Measurements from ENCODE around the gene FSTL4.

FSTL4 gene

DNA sequence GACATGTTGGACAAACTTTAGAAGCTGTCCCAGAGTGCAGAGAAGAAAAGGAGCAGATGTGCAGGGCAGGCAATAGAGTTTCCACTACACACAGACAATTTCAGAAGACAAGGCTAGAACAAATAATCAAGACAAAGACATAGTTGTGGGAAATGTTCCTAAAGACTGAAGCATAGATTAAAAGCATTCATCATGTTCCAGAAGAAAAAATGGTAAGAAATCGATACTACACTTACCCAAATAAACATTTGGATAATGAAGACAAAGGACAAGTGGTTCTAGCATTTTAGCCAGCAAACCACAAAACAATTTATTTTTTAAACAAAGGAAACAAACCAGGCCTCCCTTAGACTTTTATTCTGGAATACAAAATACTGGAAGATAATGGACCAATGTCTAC lies 97.9 kb downstream of the FSTL4 start:
- no peak for DNase-seq (ENCODE audit: low read depth in 2 of 2)

DNA sequence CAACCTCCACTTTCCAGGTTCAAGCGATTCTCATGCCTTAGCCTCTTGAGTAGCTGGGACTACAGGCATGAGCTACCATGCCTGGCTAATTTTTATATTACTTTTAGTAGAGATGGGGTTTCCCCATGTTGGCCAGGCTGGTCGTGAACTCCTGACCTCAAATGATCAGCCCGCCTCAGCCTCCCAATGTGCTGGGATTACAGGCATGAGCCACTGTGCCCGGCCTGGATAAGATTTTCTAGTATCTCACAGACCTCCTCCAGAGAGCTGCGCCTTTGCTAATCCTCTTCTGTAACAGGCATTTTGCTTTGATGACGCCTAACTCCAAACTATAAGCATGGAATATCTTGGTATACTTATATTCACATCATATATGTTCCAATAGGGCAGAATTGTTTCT lies 99.4 kb downstream of the FSTL4 start:
- no peak for DNase-seq (ENCODE audit: low read depth in 2 of 2)

DNA sequence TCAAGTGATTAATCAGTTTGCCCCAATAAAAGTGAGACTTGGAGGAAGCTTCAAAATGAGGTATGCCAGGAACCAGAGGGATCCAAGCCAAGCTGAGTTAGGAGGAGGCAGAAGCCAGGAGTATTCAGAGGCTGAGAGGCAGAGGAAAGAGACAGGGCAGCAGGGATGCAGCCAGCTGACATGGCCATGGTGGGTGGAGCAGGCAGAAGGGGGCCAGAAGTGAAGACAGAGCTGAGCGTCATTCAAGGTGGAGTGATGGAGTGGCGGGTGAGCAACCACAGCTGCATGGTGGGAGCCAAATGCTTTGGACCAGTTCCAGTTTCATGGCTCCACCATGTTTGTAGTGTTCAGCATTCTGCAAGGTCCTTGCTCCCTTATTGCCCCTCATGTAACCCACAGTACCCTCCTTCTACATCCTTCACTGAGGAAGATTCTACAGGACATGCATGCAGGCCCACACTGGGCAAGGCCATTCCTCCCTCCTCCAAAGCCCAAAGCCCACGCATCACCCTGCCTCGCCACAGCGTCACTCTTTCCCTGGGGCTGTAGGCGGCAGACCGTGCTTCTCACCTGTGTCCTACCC lies 100.6 kb downstream of the FSTL4 start:
- no peak for DNase-seq (ENCODE audit: low read depth in 2 of 2)

DNA sequence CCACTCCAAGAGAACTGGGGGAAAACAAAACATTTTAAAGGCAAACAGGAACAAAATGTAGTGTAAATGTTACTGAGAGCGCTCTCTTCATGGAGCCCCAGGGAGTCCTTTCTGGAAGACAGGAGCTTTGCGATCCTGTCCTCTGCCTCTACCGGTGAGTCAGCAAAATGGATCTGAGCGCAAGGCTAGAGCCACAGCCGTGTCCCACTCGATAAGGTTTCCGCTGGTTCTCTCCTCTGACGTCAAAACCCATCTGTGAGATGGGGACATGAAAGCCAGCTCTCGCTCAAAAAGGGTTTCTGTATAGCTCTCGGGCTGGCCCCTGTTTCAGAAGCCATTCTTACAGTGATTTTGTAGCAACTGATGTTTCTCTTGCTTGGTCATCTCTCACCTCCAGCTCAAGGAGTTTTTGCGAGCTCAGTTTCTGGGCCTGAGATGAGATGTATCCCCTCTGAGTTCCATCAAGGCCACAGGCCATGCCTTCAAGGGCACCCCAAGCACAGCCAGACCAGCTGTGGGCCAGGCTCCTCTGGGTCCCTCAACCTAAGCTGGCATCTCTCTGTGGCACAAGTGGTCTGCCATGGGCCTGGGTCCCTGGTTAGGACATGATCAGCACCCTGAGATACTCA lies 101.6 kb downstream of the FSTL4 start:
- no peak for DNase-seq (ENCODE audit: low read depth in 2 of 2)

DNA sequence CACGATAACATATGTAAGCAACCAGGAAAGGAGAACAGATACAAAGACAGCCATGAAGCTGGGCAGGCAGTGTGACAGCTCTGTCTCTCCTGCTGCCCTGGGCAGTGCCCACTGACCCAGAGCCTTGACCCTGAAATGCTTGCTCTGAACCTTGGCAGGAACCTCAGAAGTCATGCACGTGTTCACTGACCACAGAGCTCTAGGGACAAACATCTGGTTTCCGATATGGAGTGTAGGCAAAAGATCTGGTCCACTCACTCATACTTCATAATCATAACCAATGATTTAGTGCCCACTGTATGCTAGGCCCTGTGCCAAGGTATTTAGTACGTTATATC lies 102.6 kb downstream of the FSTL4 start:
- no peak for DNase-seq (ENCODE audit: low read depth in 2 of 2)

DNA sequence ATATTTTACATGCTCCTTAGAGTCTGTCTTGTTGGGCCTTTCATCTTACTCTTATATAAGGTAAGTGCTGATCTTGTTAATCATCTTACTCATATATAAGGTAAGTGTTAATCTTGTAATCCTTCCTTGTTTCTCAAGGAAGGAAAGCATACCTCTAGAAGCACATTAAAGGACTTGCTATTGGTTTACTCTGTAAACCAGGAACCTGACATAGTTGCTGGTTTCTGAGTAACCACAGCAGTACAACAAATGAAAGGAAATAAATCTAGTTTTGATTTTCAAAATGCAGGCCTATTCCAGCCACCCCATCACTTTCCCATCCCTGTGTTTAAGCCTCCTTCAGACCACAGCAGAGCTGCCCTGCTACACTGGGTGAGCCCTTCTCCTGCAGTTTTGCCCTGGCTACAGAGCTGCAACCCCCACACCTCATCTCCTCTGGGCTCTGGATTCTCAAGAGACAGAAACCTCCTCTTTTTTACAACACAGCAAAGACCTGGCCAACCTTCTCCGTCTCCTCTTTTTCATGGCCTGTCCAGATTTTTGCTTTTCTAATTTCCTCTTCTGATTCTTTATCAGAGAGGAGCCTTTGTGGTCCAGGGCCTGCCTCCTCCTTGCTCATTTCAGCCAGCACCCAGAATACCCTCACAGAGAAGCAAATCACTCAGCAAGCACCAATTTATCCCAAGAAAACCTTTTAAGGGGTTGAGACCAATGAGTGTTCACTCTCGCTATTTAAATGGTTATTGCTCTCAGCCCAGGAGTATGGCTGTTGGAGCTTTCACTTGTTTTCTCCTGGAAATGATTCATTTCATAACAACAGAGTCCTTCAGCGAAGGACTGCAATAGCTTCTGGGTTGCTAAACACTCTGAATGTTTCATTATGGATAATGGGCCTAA lies 103.2 kb downstream of the FSTL4 start:
- DNase-seq (ENCODE audit: low read depth in 2 of 2) = no peak

DNA sequence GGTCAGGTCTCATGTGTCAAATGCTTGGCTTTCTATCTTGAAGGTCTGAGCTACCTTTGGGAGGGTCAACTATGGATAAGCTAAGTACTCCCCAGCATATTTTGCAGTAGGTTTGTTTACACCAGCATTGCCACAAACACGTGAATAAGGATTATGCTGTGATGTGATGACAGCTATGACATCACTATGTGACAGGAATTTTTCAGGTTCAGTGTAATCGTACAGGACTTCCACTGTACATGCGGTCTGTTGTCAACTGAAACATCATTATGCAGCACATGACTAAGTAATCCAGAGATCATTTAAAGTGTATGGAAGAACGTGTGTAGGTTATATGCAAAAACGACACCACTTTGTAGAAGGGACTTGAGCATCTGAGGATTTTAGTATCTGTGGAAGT lies 104.0 kb downstream of the FSTL4 start:
- DNase-seq (ENCODE audit: low read depth in 2 of 2) = no peak

DNA sequence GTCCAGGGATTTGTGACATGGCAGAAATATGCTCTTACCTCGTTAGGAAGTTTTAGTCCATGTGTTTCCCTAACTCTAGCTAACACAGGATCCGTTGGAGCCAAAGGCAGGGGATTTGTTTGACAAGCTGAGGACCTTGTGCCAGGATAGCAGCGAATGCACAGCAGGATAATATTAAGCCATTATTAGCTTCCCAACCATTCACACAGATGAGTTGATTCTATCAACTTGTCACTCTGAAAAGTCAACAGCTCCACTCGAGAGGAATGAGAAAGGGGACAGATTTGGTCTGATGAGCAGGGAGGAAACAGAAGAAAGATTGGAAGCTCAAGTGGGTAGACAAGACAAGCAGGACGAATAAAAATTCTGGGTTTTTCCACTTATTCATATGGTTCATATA lies 106.2 kb downstream of the FSTL4 start:
- DNase-seq (ENCODE audit: low read depth in 2 of 2) = no peak

DNA sequence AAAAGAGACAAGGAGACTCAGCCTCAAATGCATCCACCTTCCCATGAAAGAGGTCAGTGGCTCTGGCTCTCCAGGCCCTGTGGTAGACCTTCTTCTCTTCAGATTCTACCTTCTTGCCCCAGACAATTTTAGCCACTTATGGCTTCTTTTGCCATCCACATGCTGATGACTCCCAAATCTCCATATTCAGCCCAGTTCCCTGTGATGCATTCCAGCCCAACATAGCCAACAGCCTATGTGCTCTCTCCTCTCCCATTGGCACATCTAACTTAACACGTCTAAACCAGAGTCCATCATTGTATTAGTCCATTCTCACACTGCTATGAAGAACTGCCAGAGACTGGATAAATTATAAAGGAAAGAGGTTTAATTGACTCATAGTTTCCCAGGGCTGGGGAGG lies 108.8 kb downstream of the FSTL4 start:
- DNase-seq (ENCODE audit: low read depth in 2 of 2) = no peak

DNA sequence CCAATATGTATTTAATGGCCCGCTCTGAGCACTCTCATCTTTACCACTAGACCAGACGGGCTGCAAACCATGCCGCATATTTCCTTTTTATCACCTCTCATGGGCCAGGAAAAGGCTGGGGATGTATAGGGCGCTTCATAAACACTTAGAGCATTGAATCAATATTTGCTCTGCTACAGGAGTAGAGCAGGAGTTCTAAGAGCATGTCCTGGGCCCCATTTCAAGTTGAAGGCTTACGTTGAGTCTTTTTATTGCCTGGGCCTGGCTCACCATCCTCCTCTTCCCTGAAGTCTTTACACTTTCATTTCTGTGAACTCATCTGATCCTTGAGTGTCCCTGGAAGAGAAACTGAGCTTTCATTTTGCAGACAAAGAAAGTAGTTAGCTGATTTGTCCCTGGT lies 112.4 kb downstream of the FSTL4 start:
- no peak for DNase-seq (ENCODE audit: low read depth in 2 of 2)

DNA sequence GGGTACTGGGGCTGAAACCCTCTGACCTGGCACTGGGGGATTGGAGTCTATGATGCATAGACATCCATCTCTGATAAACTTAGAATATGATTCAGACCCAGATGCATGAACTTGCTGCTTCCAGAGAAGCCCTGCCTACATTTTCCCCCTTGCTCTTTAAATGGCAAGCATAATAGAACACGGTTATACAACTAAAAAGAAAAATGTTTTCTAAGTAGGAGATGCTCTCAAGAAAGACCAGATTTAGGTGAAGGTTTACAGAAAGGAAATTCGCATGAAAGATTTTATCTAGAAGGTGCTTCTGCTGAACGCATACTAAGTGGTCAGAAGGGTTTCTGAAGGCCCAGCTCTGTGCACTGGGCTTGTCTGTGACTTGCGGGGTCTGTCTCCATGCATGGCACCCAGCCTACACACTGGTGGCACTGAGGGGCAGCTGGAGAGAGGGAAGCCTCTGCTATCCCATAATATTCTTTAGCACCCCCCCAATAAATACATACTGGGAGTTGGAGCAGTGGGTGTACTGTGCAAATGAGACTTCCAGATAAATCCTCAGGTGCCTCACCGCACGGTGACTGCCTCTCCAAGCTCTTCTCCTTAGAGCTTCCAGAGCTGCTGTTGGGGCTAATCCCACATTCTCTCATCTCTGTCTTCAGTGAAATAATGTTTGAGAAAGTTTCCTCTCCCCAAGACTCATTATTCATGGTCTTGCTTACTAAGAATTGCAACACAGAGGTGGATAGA lies 114.6 kb downstream of the FSTL4 start:
- DNase-seq (ENCODE audit: low read depth in 2 of 2) = no peak

DNA sequence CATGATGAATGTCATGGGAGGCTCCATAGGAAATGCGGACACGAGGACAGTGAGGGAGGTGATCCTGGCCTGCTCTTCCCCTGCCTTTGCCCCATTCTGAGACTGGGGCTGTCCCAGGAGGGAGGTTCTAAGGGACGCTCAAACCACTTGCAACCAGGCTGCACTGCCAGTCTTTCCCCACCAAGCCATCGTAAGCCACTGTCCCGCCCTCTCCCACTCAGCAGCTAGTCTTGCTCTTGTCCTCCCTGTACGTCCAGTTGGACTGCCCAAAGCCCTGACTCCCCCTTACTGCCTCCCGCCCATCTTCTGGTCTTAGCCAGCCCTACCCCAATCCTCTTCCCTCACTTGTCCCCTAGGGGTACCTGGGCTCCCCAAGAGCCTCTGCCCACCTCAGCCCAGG lies 115.7 kb downstream of the FSTL4 start:
- no peak for DNase-seq (ENCODE audit: low read depth in 2 of 2)

DNA sequence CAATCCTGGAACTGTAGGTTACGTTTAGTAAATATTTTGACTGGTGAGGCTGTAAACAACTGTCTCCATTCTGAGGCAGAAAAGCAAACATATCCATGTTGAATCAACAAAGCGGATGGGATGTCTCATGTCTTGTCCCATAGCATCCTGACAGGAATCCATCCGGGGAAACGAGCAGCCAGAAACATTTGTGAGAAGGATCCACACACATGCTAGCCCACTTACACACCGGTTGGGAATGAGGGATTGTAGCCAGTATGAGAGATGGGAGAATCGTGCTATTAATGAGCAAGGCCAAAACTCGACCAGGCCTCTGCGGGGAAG lies 117.5 kb downstream of the FSTL4 start:
- no peak for DNase-seq (ENCODE audit: low read depth in 2 of 2)

DNA sequence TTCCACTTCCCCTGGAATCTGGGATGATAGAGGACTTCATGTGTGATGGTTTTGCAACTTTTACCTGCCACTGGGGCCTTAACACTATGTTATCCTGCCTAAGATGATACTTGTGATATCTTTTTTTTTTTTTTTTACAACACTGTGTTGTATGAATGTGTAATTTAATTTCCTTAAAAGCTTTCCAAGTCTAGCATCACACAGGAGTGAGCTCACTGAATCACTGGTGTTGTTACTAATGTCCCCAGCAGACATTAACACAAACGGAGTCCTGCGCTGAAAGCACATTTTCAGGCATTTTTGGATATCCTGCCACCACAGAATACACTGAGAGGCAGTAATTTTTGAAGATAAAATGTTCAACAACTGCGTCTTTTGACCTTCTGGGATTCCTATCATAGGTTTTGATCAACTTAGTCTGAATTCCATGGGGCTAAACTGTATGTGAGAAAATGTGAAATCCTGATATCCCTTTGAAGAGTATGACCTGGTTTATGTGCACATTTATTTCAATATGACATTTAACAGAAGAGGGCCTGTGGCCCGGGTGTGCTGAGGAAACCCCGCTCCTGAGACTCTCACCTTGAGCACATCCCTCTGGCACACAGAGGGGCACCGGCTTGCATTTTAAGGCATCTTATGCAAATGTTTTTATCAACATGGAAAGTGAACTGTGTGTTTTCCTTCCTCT lies 118.0 kb downstream of the FSTL4 start:
- DNase-seq (ENCODE audit: low read depth in 2 of 2) = no peak

DNA sequence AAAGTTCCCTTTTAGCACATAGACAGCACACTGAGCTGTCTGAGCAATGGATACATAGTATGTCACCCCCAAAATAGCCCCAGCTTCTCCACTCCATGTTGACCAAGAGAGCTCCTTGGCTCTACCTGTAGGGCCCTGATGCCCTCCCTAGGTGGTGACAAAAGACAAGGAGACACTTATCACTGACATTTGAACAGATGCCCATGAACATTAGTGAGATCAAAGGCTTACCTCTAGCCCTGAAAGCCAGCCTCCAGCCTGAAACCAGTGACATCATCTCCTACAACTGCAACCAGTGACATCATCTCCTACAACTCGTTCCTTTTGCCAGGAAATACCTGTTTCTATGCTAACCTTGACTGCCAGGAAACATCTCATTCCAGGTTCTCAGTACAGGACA lies 122.7 kb downstream of the FSTL4 start:
- DNase-seq (ENCODE audit: low read depth in 2 of 2) = no peak

DNA sequence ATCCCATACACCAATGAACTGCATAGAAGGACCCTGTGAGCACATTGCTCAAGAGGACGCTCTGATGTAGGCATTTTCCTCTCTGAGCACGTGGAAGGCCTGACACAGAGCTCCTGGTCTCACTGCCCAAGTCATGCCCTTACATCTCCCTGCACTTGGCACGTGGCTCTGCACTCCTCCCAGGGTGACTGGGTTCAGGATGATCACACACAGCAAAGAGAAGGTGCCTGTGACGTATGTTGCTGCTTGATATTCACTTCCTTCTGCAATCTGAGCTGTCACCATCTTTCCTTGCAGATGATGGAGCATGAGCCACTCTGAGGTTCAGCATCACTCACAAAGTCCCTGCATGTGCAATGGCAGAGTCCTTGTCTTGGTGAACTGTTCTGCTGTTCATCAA lies 125.2 kb downstream of the FSTL4 start:
- no peak for DNase-seq (ENCODE audit: low read depth in 2 of 2)

DNA sequence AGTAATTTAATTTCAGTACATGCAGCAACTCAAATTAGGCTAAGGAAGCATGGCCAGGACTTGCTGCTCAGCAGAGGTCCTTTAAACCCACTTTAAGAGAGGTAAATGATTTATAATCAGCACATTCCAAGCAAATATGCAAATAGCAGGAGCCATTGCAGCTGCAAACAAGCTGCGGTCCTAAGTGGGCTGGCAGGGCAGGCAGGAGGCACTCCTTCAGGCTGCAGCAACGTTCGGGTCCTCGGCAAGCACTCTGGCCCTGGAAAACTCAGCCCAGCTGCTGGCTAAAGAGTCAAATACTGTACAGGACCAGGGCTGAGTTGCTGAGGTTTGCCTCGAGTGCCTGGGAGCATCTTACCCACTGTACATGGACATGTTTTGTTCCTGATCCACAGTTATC lies 126.9 kb downstream of the FSTL4 start:
- DNase-seq (ENCODE audit: low read depth in 2 of 2) = no peak

DNA sequence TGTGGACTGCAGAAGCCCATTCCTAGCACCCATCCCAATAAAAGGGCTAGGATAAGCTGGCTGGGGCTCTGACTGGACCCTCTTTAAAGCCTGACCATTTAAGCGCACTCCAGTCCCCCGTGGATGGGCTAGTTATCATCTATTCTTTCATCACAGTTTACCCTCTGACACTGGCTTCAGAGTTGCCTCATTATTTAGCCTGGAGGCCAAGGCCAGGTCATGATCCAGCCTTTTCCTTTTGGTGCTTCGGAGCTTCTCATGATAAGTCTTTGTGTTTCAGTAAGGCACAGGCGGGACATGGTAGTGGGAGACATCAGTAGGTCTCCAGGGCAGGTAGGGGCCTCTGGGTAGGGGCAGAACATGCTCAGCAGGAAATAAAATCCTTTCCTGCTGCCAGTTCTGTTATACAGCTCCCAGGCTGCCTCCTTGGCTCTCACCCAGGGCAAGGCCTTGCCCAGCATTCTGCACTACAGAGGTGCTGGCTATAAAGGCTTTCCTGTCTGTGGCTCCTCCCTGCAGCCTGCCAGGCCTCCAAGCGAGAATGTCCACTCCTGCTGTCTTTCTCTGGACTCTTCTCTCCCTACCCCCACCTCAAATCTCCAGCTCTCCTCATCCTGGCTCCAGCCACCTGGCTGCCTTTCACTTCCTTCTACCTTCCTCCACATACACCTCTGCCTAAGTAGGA lies 128.8 kb downstream of the FSTL4 start:
- no peak for DNase-seq (ENCODE audit: low read depth in 2 of 2)

DNA sequence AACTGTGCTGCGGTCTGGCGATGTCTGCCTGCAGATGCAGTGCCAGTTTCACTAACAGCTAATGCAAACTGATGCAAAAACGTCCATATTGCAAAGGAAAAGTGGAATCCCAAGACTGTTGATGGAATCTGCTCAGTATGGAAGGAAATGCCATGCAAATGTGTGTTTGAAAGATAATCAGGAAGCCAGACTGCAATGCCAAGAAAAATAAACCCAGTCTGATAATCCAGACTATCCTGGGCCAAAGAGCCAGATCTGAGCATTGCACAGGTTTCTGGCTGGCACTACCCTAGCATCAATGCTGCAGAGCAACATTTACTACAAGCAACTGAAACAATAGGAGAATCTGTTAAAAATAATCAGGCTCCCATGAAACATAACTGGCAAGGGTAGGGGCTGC lies 130.3 kb downstream of the FSTL4 start:
- no peak for DNase-seq (ENCODE audit: low read depth in 2 of 2)

DNA sequence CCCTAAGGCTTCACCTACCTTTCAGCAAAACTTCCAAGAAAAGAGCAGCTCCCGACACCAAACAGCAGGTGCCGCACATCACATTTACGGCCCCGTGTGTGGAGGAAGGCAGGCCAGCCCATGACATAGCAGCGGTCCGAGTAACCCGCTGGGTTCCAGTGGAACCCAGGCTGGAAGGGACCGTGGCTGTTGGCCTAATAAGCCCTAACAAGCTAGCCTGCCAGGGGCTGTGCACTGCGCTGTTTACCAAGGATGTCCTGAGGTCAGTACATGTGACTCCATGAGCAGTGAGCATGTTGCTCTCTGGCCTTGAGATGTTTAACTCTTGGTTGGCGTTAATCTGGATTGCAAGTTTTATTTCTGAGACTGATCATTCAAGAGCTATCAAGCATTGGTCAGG lies 131.5 kb downstream of the FSTL4 start:
- DNase-seq (ENCODE audit: low read depth in 2 of 2) = no peak

DNA sequence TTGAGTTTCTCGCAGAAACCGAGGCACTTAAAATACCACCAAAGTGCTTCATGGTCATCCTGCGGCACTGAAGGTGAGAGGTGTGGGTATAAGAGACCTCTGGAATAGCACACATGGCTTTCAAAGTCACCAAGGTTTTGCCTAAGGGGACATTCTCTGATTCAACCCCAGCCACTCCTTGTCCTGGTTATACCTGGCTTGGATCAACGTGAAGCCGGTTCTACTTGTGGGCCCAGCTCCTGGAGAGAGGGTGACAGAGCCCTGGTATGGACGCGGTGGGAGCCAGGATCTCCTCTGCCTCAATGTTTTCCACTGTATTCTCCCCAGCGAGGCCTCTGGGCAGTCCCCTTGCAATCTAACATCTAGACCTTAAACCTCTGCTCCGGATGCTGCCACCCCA lies 132.0 kb downstream of the FSTL4 start:
- no peak for DNase-seq (ENCODE audit: low read depth in 2 of 2)
